SW480 (cell line): ENCODE results near the gene C11orf68.

Experiments used
- DNase-seq: peaks from one replicate; pipeline ENCODE4 v3.0.0-alpha.2; 2016; ENCODE audit warnings: low spot score

C11orf68 gene

DNA sequence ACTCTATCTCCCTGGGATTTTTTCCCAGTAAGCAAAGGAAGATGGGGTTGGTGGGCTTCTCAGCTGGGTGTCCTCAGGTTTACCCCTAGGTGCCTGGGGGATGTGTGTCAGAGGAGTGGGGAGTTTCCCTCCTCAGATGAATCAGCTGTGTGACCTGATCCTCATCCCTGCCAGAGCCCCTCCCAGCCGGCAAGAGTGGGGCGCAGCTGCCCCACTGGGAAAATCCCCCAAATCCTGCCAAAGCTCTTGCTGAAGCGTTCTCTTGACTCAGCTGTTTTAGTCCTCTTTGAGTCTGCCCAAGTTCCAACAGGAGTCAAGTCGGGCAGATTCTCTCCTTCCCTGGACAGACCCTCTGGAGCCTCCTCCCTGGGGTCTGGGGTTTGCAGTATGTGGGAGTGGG is 6.0 kb downstream of the C11orf68 start:
- DNase-seq = no peak

DNA sequence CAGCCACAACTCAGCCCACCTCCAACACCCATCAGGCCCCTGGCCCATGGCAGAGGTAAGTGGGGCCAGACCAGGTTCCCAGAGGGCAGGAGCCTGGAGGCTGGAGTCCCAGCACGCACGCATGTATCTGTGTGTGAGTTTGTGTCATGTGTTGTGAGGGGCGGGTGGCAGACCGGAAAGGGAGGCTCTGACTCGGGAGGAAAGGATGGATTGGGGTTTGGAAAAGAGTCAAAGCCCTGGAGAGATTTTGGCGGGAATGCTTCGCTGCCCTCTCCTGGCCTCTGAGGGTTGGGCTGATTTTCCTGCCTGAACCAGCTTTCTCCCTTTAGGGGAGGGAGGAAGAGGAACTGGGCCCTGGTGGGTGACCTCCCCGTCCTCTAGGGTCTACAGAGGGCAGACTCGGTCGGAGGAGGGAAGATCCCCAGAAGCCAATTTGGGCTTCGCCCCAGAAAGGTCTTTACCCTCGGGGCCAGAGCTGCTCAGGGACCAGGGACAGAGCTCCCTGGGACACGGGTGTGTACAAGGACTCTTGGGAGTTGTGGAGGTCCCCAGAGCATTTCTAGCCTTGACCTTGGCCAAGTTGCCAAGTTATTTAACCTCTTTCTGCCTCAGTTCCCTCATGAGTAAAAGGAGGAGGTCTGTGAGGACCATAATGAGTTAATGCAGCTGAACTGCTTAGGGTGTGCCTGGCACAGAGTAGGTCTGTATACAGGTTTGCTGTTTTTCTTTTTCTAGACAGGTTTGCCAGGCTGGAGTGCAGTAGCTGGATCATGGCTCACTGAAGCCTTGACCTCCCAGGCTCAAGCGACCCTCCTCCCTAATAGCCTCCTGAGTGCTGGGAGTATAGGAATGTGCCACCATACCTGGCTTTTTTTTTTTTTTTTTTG is 6.9 kb downstream of the C11orf68 start:
- DNase-seq = peak; percentile 91

DNA sequence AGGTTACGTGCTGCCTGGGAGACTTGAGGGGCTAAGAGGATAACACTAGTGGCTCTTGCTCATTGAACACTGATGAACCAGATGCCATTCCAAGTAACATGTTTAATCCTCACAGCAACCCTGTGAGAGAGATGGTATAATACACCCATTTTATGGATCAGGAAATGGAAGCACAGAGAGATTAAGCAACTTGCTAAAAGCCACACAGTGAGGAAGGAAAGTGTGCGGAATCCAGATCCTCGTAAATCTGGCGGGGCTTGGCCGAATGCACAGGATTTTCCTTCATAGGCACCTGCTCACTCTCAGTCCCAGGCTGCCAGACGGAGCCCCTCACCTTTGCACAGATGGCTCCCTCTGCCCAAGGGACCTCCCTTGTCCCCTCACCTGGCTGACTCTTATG is 11.0 kb downstream of the C11orf68 start:
- no peak for DNase-seq

DNA sequence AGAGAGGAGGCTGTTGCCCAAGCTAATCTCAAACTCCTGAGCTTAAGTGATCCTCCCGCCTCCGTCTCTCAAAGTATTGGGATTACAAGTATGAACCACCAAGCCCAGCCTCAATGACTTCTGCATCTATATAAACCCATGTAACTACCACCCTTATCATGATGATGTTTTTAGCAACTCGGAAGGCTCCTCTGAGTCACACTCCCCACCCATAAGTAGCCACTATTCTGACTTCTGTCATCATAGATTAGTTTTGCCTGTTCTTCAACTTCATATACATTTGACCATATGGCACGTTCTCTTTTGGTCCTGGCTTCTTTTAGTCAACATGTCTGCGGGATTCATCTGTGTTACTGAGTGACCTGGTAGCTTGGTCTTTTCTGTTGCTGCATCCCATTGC is 12.3 kb downstream of the C11orf68 start:
- DNase-seq = no peak

DNA sequence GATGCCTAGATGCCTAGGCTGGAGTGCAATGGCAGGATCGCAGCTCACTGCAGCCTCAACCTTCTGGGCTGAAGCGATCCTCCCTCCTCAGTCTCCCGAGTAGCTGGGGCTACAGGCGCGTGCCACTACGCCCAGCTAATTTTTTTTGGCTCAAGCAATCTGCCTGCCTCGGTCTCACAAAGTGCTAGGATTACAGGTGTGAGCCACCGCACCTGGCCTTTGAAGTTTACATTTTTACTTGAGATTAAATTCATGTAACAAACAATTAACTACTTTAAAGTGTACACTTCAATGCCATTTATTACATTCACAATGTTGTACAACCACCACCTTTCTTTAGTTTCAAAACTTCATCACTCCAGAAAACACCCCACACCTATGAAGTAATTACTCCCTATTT is 15.1 kb downstream of the C11orf68 start:
- peak; percentile 71 for DNase-seq

DNA sequence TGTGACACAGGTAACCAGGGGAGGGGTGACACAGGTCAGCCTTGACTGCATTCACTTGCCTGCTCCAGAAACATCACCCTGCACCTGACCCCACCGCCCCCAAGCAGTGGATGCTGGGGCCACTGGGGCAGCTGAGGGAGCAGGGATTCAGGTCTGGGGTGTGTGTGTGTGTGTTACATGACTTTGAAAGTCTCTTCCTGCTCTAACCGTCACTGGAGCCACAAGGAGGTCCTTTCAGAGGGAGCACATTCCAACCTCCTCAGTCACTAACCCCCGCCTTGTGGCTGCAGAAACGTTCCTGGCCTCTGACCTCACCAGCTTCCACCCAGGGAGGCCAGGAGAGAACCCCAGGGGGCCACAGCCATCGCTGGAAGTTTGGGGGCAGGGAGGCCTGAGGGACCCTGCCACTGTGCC is 15.8 kb downstream of the C11orf68 start:
- DNase-seq = peak; percentile 99

DNA sequence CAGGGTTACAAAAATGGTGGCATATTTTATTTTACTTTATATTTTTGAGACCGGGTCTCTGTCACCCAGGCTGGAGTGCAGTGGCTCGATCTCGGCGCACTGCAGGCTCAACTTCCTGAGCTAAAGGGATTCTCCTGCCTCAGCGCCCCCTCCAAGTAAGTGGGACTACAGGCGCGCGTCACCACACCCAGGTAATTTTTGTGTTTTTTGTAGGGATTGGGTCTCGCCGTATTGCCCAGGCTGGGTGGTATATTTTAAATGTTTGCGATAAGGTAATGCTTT is 18.0 kb downstream of the C11orf68 start:
- DNase-seq = no peak

DNA sequence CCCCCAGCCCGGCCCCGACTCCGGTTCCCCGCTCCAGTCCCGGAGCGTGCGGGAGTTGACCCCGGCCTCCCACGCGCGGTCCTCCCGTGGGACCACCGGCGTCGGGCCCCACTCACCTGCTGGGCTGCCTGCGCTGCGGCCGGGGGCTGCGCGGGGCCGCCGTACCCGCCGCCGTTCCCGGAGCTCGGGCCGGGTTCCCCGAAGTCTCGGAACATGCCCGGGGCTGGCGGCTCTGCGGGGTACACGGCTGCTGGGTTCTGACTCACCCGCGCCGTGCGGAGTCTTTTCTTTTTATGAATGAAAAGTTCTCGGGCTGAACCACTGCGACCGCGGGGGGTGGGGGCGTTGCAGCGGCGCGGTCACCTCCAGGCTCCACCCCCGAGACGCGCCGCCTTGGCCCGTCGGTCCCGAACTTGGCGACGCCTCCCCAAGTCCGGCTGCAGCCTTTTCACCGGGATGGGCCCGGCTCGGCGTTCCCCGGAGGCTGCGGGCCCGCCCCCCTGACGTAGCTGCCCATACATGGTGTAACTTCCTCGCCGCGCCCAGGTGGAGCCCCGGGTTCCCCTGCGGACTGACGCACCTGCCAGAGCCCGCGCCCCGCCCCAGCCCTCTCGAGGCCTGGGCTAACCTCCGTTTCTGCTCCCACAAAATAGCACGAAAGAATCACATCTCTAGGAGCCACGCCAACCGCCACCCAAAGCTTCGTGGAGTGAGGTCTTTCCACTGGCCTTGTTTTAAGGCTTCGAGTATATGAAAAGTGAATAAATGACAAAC is 18.6 kb downstream of the C11orf68 start, which contains the start of gene FOSL1:
Gene FOSL1 (minus strand): TSS at position 264 of the 774 bp plus-strand sequence. CDS start 49 bp downstream, at position 215.
- DNase-seq = peak; percentile 99

DNA sequence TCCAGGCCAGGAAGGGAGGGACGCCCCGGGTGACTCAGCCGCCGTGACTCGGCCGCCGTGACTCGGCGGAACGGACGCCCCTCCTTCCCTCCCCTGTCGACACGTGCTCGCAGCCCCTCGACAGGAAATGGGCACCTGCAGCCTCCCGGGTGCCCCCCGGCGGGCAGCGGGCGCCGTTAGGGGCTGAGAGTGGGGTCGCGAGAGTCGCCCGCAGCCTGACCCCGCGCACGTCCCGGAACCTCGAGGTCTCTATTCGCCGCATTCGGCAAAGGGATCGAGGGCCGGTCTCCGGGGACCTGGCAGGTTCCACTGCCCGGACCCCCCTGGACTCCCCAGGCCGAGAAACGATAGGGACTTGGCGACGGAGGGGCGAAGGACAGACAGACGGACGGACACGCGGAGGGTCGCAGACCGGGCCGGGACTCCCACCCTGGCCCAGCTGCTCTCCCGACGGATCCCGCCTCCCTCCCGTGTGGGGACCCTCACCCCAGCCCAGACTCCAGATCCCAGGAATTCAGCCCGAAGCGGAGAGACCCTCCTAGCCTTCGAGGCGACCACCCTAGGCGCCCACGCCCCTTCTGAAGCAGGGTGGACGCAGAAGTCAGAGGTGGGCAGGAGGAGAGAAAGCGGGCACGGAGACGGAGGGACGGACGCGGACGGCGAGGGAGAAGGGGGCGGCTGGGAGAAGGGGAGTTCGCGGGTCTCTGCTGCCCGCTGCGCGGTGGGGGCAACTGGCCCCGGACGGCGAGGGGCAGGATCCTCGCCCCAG is 19.3 kb downstream of the C11orf68 start:
- DNase-seq = peak; percentile 83

DNA sequence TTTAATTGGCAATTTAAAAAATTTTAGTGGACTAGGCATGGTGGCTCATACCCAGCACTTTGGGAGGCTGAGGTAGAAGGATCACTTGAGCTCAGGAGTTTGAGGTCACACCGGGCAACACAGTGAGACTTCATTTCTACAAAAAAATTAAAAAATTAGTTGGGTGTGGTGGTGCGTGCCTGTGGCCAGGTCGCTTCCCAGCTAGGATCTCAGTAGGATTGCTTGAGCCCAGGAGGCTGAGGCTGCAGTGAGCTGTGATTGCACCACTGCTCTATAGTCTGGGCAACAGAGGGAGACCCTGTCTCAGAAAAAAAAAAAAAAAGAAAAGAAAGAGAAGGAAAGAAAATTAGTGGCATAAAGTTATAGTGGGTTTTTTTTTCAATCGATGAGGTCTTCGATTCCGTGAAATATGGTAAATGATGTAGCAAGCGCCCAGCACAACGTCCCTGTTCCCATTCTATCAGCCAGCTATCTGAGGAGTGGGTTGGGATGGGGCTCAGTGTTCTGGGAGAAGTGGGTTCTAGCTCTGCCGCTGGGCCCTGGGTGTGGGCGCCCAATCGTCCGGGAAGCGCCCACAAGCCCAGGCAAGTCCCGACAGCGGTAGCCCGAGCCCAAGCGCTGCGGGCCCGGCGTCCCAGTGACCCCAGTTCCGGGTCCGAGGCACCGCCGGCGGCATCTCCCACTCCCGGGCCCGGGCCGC is 20.1 kb downstream of the C11orf68 start:
- DNase-seq = no peak

DNA sequence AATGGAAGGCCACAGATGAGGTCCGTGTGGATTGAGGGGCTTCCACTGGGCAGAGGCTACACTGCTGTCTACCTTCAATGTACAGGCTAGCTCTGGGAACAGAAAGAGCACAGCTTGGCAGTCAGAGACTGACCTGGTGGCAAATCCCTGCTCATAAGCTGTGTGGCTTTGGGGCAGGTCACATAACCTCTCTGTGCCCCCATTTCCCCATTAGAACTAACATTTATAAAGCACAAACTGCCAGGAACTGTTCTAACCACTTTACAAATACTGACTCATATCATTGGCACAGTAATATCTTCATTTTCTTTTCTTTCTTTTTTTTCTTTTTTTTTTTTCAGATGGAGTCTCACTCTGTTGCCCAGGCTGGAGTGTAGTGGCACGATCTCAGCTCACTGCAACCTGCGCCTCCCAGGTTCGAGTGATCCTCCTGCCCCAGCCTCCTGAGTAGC is 21.8 kb downstream of the C11orf68 start:
- no peak for DNase-seq

DNA sequence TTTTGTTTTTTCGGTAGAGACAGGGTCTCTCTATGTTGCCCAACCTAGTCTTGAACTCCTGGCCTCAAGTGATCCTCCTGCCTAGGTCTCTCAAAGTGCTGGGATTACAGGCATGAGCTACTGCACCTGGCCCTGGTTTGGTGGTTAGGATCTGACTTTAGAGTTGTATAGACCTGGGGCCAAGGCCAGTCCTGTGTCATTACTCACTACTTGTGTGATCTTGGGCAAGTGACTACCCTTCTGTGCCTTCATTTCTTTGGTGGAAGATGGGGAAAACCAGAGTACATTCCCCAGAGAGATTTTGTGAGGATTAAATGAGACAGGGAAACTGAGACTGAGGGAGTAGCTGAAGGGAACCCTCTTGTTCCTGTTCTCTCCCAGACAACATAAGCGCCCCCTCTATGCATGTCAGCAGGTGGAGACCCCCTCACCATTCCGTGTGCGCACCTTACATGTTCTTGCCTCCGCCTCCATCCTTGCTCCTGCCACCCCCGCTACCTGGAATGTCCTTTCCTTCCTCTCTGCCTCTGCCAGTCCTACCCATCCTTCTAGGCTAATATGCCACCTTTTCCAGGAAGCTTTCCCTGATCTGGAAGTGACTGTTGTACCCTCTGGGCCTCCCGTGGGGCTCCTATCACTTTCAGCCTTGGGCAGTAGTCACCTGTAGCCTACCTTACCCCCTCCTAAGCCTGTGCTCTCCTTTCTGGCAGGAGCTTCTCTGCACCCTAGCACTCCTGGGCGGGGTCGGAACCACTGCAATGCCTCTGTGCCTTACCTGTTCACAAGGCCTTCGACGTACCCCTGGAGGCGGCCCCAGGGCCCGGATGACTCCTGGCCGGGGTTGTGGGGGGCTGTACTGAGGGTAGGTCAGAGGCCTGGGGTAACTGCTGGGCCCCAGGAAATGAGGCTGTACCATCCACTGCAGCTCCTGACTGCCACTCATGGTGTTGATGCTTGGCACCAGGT is 22.5 kb downstream of the C11orf68 start:
- DNase-seq = no peak

DNA sequence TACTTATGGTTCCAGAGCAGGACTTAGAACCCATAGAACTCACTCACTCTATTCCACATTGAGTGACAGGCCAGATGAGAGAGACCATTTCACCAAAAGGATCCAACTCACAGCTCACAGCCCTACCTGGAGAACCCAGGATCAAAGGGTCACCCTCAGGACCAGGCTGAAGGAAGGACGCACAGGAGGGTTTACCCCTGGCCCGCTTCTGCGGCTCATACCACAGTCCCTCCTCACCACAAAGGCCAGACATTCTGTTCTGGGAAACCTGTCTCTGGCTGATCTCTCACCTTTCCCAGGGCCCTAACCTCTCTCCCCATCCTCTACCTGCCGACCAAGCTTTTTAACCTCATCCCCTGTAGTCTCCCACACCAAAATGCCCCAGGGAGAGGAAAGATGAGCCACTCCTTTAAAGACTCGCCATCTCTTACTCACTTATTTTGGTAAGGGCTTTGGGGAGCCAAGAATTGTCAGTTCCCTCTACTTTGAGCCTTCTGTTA is 23.3 kb downstream of the C11orf68 start:
- DNase-seq = no peak

DNA sequence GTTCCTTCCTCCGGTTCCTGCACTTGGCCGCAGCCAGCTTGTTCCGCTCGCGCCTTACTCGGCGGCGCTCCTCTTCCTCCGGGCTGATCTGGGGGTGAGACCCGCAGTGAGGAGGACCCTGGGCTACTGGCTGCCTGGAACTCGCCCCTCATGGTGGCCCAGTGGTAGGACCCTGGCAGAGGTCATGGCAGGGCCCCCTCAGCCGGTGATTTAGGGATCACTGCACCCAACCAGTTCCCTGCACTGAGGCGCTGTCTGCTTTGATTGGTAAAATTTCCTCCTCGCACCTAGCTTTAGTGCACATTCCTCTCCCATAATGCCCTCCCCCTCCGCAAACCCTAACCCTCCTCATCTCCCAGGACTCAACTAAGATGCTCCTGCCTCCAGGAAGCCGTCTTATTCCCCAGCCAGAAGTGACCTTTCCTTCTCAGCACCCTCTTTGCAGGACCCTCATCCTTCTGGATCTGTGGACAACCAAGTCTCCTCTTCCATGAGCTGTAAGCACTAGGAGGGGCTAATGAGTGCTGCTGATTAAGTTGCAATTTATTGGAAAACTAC is 24.7 kb downstream of the C11orf68 start:
- no peak for DNase-seq

DNA sequence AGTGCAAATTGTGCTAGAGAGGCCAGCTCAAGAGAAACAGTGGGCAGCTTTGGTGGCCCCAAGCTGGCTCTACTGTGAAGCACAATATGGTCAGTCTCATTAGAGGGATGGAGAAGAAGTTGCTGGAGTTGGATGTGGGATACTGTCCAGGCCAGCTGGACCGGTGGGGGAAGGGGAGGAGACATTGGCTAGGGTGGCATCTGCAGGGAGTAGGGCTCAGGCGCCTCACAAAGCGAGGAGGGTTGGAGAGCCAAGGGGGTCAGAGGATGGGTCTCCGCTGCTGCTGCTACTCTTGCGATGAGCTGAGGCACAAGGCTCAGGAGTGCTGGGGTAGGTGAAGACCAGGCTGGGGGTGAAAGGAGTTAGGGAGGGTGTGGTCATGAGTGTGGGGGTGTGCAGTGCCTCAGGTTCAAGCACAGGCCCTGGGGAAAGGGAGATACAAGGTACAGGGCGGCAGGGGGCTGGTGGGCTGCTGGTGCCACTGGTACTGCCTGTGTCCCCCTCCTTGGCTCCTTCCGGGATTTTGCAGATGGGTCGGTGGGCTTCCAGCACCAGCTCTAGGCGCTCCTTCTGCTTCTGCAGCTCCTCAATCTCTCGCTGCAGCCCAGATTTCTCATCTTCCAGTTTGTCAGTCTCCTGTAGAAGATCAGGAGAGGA is 26.1 kb downstream of the C11orf68 start:
- DNase-seq = no peak

DNA sequence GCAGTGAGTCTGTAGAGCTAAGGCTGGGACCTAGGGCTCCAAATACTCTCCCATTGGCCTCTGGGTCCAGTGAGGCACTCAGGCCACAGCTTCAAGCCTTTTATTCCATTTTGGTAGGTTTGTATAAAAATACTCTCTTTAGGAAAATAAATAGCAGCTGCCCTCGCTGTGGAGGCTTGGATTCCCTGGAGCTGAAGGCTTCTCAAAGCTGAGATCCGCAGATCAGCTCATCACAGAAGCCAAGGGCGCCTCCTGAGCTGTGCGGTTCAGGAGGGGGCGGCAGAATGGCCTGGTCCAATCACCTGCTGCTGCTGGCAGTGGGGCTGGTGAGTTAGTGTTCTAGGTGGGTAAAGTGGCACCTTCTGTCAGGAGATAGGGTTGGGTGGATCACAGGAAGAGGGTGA is 26.7 kb downstream of the C11orf68 start:
- DNase-seq = peak; percentile 65

DNA sequence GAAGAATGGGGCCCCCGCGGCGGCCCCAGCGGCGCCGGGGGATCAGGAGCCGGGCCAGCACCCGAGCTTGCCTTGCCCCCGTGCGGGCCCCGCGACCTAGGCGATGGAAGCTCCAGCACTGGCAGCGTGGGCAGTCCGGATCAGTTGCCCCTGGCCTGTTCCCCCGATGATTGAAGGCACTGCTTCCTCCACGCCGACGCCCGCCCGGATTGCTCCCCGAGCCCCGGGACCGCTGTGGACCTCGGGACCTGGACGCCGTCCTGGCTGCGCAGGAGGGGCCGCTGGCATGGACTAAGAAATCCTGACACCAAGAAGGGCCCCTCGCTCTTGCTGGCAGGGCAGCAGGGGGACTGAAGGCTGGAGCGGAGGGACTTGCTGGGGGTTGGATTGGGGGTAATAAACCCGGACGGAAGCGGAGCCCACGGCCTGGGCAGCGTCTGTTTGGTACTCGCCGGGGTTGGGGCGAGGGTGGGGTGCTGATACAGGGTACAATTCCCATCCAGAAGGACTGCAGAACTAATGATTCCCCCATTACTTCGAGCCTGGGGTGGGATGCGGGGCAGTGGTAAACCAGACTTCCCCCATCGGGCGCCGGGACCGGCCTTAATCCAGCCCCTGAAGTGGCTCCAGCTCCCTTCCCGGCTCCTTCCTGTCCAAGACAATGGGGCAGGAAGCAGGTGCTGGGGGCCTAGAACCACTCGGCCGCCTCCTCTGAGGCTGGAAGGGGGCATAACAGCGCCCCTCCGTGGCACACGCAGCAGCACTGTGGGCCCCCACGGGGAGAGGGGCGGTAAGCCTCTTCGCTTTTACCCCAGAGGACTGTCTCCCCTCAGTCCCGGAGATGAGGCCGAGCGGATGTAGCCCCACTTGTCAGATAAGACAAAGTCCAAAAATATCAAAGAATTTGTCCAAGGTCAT is 27.4 kb downstream of the C11orf68 start:
- DNase-seq = peak; percentile 74
